ENCODE measurements around the gene NEK9. TPM values are rescaled to one million over a fixed set of nuclear protein-coding genes. Genes with fewer than 3 reads are reported as not detected.

NEK9 gene
- total and polyA plus RNA-seq, 9 of the 15 experiments (the other 6 are each of a cell fraction or from before 2014, with no cell fraction given) = 2.8 to 39.6 (median 19.8) TPM

DNA sequence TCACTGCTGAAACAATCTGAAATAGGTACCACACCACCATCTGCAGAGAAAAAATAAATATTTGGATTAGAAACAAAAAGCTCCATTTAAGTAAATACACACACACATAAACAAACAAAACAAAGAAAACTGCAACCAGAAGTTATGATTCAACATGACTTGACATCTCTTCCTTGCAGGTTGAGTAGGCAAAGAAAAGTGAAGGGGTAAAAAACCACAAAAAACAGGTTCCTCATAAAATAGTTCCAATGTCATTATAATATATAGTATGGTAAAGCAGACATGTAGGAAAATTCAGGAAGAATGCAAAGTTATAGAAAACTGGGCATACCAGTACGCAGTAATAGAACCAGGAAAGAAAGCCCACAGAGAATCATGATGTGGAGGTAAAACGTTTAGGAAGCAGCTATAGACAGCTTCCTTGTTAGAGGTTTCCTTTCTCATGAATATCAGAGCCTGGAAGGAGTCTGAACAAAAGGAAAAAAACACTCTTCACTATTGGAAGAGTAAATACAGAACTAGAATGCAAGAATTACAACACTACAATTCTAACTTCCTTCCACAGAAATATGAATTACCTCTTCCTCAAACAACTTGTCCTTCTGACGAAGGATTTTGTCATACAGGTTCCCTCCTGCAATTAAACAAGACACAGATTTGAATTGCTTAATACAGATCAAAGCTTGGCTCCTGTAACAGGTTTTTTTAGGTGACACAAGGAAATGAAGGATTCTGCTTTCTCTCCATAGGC lies 6.1 kb downstream of the NEK9 start:
- no peak overlapping the region for H2AFZ ChIP-seq (ENCODE audit: low read depth, low read length)
- peaks cover 3% of the 10 kb centered on the region for H3K79me2 ChIP-seq (ENCODE audit: control insufficient read depth, insufficient read depth, low read length)
- H3K4me2 ChIP-seq (ENCODE audit: insufficient read depth, low read length) = no peak overlapping the region
- ATAC-seq (no peak), FAIRE-seq (no peak), DNase-seq (ENCODE audit: extremely low read depth in 1 of 4, low spot score in 3 of 4) (no peak)
- BruUV-seq (replicated peaks) = no TSS peak
- intact Hi-C loops (cut with micrococcal nuclease) = no loop called here
- peaks cover 0 to 13% of the 10 kb centered on the region in 2 experiments; a peak in 3 of 5 replicates for H3K4me1 ChIP-seq (replicated peaks in 1 of 2; ENCODE audit: control insufficient read depth in 2 of 2, insufficient read depth in 2 of 2, low read length in 2 of 2)
- 56% methylated on average over 3 of the region's 3 CpGs for whole genome bisulfite sequencing (ENCODE audit: insufficient coverage, low coverage, missing lambda C conversion rate)
- H3K9me1 ChIP-seq (ENCODE audit: control insufficient read depth, insufficient read depth, low read length) = no peaks in the 10 kb centered on the region
- H3K9me3 ChIP-seq (replicated peaks; ENCODE audit: control insufficient read depth, insufficient read depth, low read depth, low read length) = no peaks in the 10 kb centered on the region
- no peak for TF ChIP-seq LEF1 (IDR thresholded peaks at IDR 0.05)
- no peak for TF ChIP-seq RUNX1 (IDR thresholded peaks at IDR 0.05; ENCODE audit: low read depth)
- TF ChIP-seq XRCC5 (IDR thresholded peaks at IDR 0.05; ENCODE audit: low read depth, low read length) = no peak
- TF ChIP-seq SREBF2 (CRISPR knock-in tag; IDR thresholded peaks at IDR 0.05) = no peak
- no peak for TF ChIP-seq KDM2B (CRISPR knock-in tag; IDR thresholded peaks at IDR 0.05)
- no peak for TF ChIP-seq TOE1 (IDR thresholded peaks at IDR 0.05; ENCODE audit: borderline replicate concordance)
- no peak for TF ChIP-seq TOE1 (CRISPR knock-in tag; IDR thresholded peaks at IDR 0.05; ENCODE audit: borderline replicate concordance, low read depth)
- no peak for TF ChIP-seq U2AF1 (optimal IDR thresholded peaks at IDR 0.05; ENCODE audit: low read depth, low read length)
- no peak for TF ChIP-seq PHF21A (IDR thresholded peaks at IDR 0.05; ENCODE audit: borderline replicate concordance, low read depth)
- no peak for TF ChIP-seq NRF1 (conservative IDR thresholded peaks at IDR 0.05 in 1 of 2, IDR thresholded peaks at IDR 0.05 in 1 of 2)
- no peak for TF ChIP-seq ZZZ3 (IDR thresholded peaks at IDR 0.05)
- in situ Hi-C loops (cut with MboI) = no loop called here
- no peak overlapping the region for H3K9ac ChIP-seq (ENCODE audit: insufficient read depth in 1 of 2, low read depth in 2 of 2, low read length in 2 of 2)
- H3K27me3 ChIP-seq (ENCODE audit: control insufficient read depth in 2 of 2, insufficient read depth in 2 of 2, low read length in 2 of 2) = no peaks in the 10 kb centered on the region
- ChIA-PET POLR2A (interaction anchor here (0.7 kb wide), 2 partner anchors 456 to 1367 kb away, joined by 3 read pairs; no protein-coding TSS in a partner anchor), CTCF (ENCODE audit: low intra/inter-chr PET ratio) (interaction anchor here (0.6 kb wide), 1 partner anchor 86 kb away, joined by 4 read pairs; no protein-coding TSS in a partner anchor)
- no peak overlapping the region for H3K27ac ChIP-seq (ENCODE audit: extremely low read depth, low read depth, low read length)
- no peaks in the 10 kb centered on the region for H4K20me1 ChIP-seq (replicated peaks; ENCODE audit: control insufficient read depth, insufficient read depth, low read length)
- peaks cover 18% of the 10 kb centered on the region; the same call in 1 of the 3 replicates for H3K36me3 ChIP-seq (ENCODE audit: control insufficient read depth, insufficient read depth, low read length)
- no peak overlapping the region for H3K4me3 ChIP-seq
